Duodenal mucosa (tissue), 2 donors: Measurements from ENCODE around the gene PLEKHJ1.

Source experiments
- H3K27ac ChIP-seq: one replicate; pipeline ENCODE4 v1.7.0; 2013; ENCODE audit warnings: low read depth, low read length
- H3K27me3 ChIP-seq, 2 donors: one replicate each; pipeline ENCODE4 v1.7.0; 2013; ENCODE audit warnings: low read length in 2 of 2, control low read depth in 1 of 2; ENCODE audit not compliant: insufficient read depth in 2 of 2, control insufficient read depth in 1 of 2
- H3K36me3 ChIP-seq, 2 donors: one replicate each; pipeline ENCODE4 v1.7.0; 2013; ENCODE audit warnings: low read length in 2 of 2, control low read depth in 1 of 2; ENCODE audit not compliant: insufficient read depth in 2 of 2, control insufficient read depth in 1 of 2
- H3K4me1 ChIP-seq, 2 donors: one replicate each; pipeline ENCODE4 v1.7.0; 2013; ENCODE audit warnings: low read length in 2 of 2, control low read depth in 1 of 2; ENCODE audit not compliant: insufficient read depth in 2 of 2, control insufficient read depth in 1 of 2
- H3K4me3 ChIP-seq, 2 donors: one replicate each; pipeline ENCODE4 v1.7.0; 2013; ENCODE audit warnings: low read length in 2 of 2, low read depth in 1 of 2
- H3K9ac ChIP-seq, 2 donors: one replicate each; pipeline ENCODE4 v1.7.0; 2013; ENCODE audit warnings: low read length in 2 of 2, low read depth in 1 of 2
- H3K9me3 ChIP-seq, 2 donors: one replicate each; pipeline ENCODE4 v1.7.0; 2013; ENCODE audit warnings: low read length in 2 of 2, control low read depth in 1 of 2; ENCODE audit not compliant: control insufficient read depth in 1 of 2

The PLEKHJ1 gene

GRCh38 chr19:2254064-2254872 lies 18.1 kb upstream of the PLEKHJ1 start:
- Histone ChIP-seq H3K36me3 (no peaks in the 10 kb centered on the region), H3K4me1 (peaks cover 5 to 23% of the 10 kb centered on the region in 2 donors), H3K4me3 (no peak overlapping the region), H3K9me3 (no peaks in the 10 kb centered on the region), H3K27me3 (peaks cover 46 to 48% of the 10 kb centered on the region in 2 donors), H3K27ac (no peak overlapping the region), H3K9ac (no peak overlapping the region)

DNA sequence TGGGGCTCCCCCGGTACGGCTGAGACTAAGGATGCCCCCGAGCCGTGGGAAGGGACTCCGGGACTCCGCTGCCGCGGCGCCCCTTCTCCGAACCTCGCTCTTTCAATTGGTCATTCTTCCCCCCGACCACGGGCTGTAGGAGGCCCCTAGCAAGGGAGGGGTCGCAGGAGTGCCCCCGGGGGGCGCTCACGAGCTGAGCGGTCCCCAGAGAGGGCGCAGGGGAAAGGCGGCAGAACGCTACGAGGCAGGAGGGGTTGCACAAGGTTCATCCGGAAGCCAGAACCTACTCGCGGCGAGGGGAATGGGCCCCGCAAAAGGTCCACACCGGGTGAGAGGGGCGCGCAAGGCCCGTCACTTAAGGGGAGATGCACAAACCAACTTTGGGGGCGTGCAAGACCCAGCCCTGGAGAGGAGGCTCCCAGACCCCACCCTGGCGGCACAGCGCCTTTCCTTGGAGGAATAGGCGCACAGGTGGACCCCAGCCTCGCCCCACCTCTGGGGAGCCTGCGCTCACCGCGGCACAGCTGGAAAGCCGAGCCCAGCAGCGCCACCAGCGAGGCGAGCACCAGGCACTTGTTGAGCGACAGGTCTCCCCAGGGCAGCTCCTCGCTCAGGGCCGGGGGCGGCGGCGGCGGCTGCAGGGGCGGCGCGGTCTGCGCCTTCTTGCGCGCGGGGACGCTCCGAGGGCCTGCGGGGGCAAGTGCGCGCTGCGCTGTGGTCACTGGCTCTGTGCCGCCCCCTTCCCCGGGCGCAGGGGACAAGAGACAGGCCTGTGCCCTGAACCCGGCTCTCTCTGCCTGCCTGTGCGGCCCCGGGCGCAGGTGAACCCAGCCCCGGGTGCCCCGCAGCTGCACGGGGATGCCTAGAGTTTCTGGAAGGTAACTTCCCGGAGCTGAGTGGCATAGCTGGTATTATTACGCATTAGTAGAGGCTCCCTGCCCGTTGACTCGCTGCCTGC lies 17.3 kb upstream of the PLEKHJ1 start:
- Histone ChIP-seq H3K4me3 (peak overlapping the region; percentile 15 to 43), H3K27me3 (peaks cover 49% of the 10 kb centered on the region in 2 donors), H3K36me3 (no peaks in the 10 kb centered on the region), H3K9me3 (no peaks in the 10 kb centered on the region), H3K4me1 (peaks cover 5 to 23% of the 10 kb centered on the region in 2 donors), H3K27ac (no peak overlapping the region), H3K9ac (no peak overlapping the region)

GRCh38 chr19:2252797-2253105 lies 16.6 kb upstream of the PLEKHJ1 start:
- peak overlapping the region; percentile 15 to 43 for H3K4me3 ChIP-seq
- H3K4me1 ChIP-seq: peaks cover 5 to 23% of the 10 kb centered on the region in 2 donors
- H3K36me3 ChIP-seq: no peaks in the 10 kb centered on the region
- H3K9ac ChIP-seq: no peak overlapping the region
- H3K27ac ChIP-seq: no peak overlapping the region
- no peaks in the 10 kb centered on the region for H3K9me3 ChIP-seq
- peaks cover 49% of the 10 kb centered on the region in 2 donors for H3K27me3 ChIP-seq

- H3K4me1 ChIP-seq: peaks cover 5 to 23% of the 10 kb centered on the region in 2 donors
- H3K9ac ChIP-seq: no peak overlapping the region
- no peaks in the 10 kb centered on the region for H3K9me3 ChIP-seq
- peak overlapping the region in 1 of 2 donors; percentile 10 for H3K4me3 ChIP-seq
- H3K27ac ChIP-seq: no peak overlapping the region
- H3K36me3 ChIP-seq: peaks cover 3 to 4% of the 10 kb centered on the region in 2 donors
- peaks cover 49% of the 10 kb centered on the region in 2 donors for H3K27me3 ChIP-seq
Observed at GRCh38 chr19:2252055-2252796, 16.1 kb upstream of the PLEKHJ1 start.

GRCh38 chr19:2251106-2252054 lies 15.3 kb upstream of the PLEKHJ1 start:
- Histone ChIP-seq H3K9me3 (no peaks in the 10 kb centered on the region), H3K27ac (no peak overlapping the region), H3K4me1 (peaks cover 5 to 23% of the 10 kb centered on the region in 2 donors), H3K27me3 (peaks cover 49% of the 10 kb centered on the region in 2 donors), H3K36me3 (peaks cover 8 to 12% of the 10 kb centered on the region in 2 donors), H3K4me3 (peak overlapping the region in 1 of 2 donors; percentile 10), H3K9ac (no peak overlapping the region)

DNA sequence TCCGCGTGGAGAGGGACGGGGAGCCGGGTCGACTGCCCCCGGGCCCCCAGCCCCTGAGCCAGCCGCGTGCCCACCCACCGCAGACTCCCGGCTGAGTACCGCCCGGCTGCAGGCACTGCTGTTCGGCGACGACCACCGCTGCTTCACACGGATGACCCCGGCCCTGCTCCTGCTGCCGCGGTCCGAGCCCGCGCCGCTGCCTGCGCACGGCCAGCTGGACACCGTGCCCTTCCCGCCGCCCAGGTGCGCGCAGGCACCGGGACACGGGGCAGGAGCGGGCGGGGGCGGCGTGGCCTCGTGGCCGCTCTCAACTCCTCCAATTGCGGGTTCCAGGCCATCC lies 14.6 kb upstream of the PLEKHJ1 start:
- H3K27ac ChIP-seq: no peak overlapping the region
- H3K4me3 ChIP-seq: no peak overlapping the region
- H3K27me3 ChIP-seq: peaks cover 49% of the 10 kb centered on the region in 2 donors
- no peaks in the 10 kb centered on the region for H3K9me3 ChIP-seq
- peaks cover 15 to 18% of the 10 kb centered on the region in 2 donors for H3K36me3 ChIP-seq
- no peak overlapping the region for H3K9ac ChIP-seq
- H3K4me1 ChIP-seq: peaks cover 5 to 19% of the 10 kb centered on the region in 2 donors

DNA sequence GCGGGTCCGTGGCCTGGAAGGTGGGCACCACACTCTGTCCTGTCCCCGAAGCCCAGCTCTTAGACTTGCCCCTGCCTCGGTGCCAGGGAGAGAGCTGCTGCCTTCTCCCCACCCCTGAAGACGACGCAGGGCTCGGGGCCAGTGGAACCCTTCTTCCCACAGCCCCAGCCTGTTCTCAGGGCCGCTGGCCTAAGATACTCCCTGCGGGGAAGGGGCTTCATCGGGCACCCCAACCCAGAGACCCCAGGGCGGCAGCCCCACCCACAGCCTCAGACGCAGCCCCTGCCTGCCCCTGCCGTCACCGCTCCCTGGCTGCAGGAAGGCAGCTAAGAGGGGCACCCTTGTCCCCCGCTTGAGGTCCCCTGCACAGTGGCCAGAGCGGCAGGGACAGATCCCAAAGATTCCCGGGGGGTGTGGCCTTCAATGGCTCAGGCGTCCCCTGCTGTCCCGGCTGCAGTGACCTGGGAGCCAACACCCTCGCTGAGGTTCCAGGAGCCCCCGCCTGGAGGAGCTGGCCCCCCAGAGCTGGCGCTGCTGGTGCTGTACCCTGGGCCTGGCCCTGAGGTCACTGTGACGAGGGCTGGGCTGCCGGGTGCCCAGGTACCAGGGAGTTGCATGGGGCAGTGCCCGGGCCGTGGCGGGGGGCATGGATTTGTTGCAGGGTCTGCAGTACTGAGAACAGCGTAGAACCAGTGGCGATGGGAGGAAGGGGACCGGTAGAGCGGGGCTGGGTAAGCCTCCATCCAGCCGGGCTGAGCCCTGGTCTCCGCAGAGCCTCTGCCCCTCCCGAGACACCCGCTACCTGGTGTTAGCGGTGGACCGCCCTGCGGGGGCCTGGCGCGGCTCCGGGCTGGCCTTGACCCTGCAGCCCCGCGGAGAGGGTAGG lies 14.0 kb upstream of the PLEKHJ1 start:
- H3K36me3 ChIP-seq: peaks cover 20 to 24% of the 10 kb centered on the region in 2 donors
- H3K27ac ChIP-seq: no peak overlapping the region
- H3K9me3 ChIP-seq: no peaks in the 10 kb centered on the region
- peaks cover 49% of the 10 kb centered on the region in 2 donors for H3K27me3 ChIP-seq
- H3K4me1 ChIP-seq: peaks cover 5 to 19% of the 10 kb centered on the region in 2 donors
- no peak overlapping the region for H3K4me3 ChIP-seq
- H3K9ac ChIP-seq: no peak overlapping the region

DNA sequence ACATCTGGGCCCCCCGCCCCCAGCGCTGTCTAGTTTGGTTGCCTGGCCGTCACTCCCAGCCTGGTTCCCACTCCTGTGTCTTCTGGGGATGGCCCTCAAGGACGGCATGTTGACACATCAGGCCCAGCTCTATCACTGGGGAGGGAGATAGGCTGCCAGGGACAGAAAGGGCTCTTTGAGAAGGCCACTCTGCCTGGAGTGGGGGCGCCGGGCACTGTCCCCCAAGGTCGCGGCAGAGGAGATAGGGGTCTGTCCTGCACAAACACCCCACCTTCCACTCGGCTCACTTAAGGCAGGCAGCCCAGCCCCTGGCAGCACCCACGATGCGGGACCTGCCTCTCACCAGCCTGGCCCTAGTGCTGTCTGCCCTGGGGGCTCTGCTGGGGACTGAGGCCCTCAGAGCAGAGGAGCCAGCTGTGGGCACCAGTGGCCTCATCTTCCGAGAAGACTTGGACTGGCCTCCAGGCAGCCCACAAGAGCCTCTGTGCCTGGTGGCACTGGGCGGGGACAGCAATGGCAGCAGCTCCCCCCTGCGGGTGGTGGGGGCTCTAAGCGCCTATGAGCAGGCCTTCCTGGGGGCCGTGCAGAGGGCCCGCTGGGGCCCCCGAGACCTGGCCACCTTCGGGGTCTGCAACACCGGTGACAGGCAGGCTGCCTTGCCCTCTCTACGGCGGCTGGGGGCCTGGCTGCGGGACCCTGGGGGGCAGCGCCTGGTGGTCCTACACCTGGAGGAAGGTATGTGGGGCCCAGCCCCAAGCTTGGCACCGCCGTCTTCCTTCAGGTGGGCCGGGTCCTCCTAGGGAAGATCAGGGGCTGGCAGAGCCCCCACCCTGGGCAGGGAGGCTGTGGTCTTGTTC lies 13.1 kb upstream of the PLEKHJ1 start, which contains the start of gene AMH:
AMH (plus strand) TSS at position 314 of the 857 bp plus-strand sequence; CDS start at position 324, 10 bp downstream.
- Histone ChIP-seq H3K27me3 (peaks cover 48% of the 10 kb centered on the region in 2 donors), H3K4me1 (peaks cover 5 to 20% of the 10 kb centered on the region in 2 donors), H3K4me3 (no peak within 1 kb of the TSS), H3K9me3 (no peaks in the 10 kb centered on the region), H3K27ac (no peak within 1 kb of the TSS), H3K9ac (no peak within 1 kb of the TSS), H3K36me3 (peaks cover 21 to 33% of the 10 kb centered on the region in 2 donors)
